GM12864 (cell line): ENCODE data around the gene ZBTB4.

ENCODE experiments used
- DNase-seq: peaks from one replicate; pipeline ENCODE4 v3.0.0-alpha.2; 2011; ENCODE audit warnings: low read depth
- H3K4me3 ChIP-seq: 2 replicates; pipeline ENCODE4 v1.5.1; 2011; ENCODE audit warnings: mild to moderate bottlenecking, low read depth, low read length, control low read depth
- TF ChIP-seq, protein P1 (sequence below): IDR thresholded peaks from 2 replicates; pipeline ENCODE4 v1.5.1; 2011; ENCODE audit warnings: low read depth, mild to moderate bottlenecking, moderate library complexity, low read length, control low read depth, inconsistent platforms; ENCODE audit errors: missing control alignments

ZBTB4 gene

DNA sequence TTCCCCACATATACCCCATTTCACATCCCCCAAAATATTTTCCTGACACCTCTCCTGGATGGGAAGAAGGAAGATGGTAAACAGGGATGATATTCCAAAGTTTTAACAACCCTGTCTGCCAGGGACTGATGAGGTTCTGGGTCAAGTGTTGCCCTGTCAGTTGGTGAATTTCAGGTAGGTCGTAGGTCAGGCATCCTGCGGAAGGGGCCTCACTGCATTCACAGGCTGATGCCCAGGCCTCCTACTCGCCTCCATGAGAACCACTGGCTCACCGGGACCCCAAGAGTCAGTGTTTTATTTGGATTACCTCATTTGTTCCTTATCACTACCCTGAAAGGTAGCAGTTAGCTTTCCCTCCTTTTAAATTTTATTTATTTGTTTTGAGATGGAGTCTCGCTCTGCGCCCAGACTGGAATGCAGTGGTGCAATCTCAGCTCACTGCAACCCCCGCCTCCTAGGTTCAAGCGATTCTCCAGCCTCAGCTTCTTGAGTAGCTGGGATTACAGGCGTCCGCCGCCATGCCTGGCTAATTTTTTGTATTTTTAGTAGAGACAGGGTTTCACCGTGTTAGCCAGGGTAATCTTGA lies 10.5 kb downstream of the ZBTB4 start:
- TF ChIP-seq, protein P1, sequence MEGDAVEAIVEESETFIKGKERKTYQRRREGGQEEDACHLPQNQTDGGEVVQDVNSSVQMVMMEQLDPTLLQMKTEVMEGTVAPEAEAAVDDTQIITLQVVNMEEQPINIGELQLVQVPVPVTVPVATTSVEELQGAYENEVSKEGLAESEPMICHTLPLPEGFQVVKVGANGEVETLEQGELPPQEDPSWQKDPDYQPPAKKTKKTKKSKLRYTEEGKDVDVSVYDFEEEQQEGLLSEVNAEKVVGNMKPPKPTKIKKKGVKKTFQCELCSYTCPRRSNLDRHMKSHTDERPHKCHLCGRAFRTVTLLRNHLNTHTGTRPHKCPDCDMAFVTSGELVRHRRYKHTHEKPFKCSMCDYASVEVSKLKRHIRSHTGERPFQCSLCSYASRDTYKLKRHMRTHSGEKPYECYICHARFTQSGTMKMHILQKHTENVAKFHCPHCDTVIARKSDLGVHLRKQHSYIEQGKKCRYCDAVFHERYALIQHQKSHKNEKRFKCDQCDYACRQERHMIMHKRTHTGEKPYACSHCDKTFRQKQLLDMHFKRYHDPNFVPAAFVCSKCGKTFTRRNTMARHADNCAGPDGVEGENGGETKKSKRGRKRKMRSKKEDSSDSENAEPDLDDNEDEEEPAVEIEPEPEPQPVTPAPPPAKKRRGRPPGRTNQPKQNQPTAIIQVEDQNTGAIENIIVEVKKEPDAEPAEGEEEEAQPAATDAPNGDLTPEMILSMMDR = no peak
- no peak for DNase-seq
- H3K4me3 ChIP-seq = no peak overlapping the region

DNA sequence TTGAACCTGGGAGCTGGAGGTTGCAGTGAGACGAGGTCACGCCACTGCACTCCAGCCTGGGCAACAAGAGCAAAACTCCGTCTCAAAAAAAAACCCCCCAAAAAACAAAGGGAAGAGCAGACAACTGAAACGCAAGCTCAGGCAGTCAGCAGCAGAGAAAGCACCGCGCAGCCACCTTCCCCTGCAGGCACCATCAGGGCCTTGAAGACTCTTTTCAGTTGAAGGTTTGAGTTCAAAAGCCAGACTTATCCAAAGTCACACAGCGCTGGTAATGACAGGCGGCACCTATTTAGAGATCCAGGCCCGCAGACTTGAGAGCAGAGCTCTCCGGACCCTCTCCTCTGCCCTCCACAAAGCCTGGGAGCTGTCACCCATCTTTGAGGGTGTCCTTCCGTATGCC lies 11.1 kb downstream of the ZBTB4 start:
- TF ChIP-seq, protein P1 = no peak
- H3K4me3 ChIP-seq = no peak overlapping the region
- no peak for DNase-seq

GRCh38 chr17:7467498-7467897 lies 11.9 kb downstream of the ZBTB4 start:
- TF ChIP-seq, protein P1 = no peak
- no peak for DNase-seq
- H3K4me3 ChIP-seq = no peak overlapping the region

GRCh38 chr17:7466639-7467341 lies 12.6 kb downstream of the ZBTB4 start:
- TF ChIP-seq, protein P1 = no peak
- no peak overlapping the region for H3K4me3 ChIP-seq
- DNase-seq = no peak

- no peak overlapping the region for H3K4me3 ChIP-seq
- no peak for DNase-seq
- TF ChIP-seq, protein P1 = no peak
These were observed 13.2 kb downstream of the ZBTB4 start for GRCh38 chr17:7466318-7466638.

DNA sequence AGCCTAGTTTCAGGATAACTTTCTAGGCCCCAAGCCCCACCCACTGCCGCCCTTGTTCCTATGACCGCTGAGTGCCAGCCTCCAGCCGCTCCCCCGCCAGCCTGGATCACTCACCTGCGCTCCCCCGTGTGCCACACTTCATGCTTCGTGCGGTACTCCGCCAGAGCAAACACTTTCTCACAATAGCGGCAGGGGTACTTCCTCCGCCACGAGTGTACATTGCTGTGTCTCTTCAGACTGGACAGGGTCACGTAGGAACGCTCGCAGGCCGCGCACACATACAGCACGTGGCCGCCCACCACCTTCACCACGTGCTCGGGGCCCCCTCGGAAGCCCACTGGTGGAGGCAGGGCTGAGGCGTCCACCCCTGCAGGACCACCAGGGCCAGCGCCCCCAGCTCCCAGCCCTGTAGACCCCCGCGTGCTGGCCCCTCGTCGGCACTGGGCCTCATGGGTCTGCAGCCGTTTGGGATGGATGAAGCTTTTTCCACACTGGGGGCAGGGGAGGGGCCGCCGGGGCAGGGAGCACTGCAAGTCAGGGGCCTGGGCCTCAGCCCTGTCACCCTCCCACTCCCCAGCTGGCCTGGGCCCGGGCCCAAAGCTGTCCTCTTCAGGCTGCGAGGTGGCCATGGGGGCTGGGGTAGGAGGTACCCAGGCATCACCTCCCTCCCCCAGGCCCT lies 13.7 kb downstream of the ZBTB4 start:
- TF ChIP-seq, protein P1 = no peak
- DNase-seq = no peak
- H3K4me3 ChIP-seq = no peak overlapping the region
